ENCODE data around the gene MARF1. TPM values are rescaled to one million over a fixed set of nuclear protein-coding genes. Genes with fewer than 3 reads are reported as not detected.
"Not testable (repeated sequence)": the region's sequence is repeated elsewhere in the genome, so short reads cannot be mapped to it uniquely, and the experiment has no call there.

Gene MARF1
- total and polyA plus RNA-seq, 2 of the 8 experiments (the other 6 are each of a cell fraction or from before 2014, with no cell fraction given), result 5.6 to 31.4 TPM

DNA sequence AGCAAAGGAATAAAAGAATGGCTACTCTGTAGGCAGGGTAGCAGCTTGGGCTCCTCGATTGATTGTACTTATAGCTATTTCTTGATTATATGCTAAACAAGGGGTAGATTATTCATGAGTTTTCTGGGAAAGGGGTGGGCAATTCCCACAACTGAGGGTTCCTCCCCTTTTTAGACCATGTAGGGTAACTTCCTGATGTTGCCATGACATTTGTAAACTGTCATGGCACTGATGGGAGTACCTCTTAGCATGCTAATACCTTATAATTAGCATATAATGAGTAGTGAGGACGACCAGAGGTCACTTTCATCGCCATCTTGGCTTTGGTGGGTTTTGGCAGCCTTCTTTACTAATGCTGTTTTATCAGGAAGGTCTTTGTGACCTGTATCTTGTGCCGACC is 72.3 kb downstream of the MARF1 start:
- H4K5ac ChIP-seq (ENCODE audit: insufficient read length, low read depth, low read length); H2BK5ac ChIP-seq (ENCODE audit: low read depth, low read length); CTCF ChIA-PET (ENCODE audit: partially characterized antibody); H3K4me2 ChIP-seq (ENCODE audit: insufficient read depth in 1 of 2, low read depth in 2 of 2, low read length in 2 of 2); H3K14ac ChIP-seq (ENCODE audit: insufficient read length); H4K91ac ChIP-seq (replicated peaks; ENCODE audit: insufficient read length, low read length); H3K27ac ChIP-seq (ENCODE audit: low read depth, low read length); H2BK120ac ChIP-seq (replicated peaks; ENCODE audit: low read depth, low read length); H4K20me1 ChIP-seq (replicated peaks in 1 of 2; ENCODE audit: control insufficient read depth in 1 of 2, insufficient read depth in 2 of 2, low read length in 2 of 2); H2AFZ ChIP-seq (ENCODE audit: low read length); H3K36me3 ChIP-seq (ENCODE audit: control insufficient read depth in 2 of 4, insufficient read depth in 4 of 4, low read length in 3 of 4); H2AK5ac ChIP-seq (ENCODE audit: low read depth, low read length); H2BK12ac ChIP-seq (ENCODE audit: low read depth, low read length); H3K79me2 ChIP-seq (ENCODE audit: control insufficient read depth in 1 of 2, insufficient read depth in 2 of 2, low read length in 2 of 2); H3K27me3 ChIP-seq (replicated peaks in 1 of 4; ENCODE audit: control insufficient read depth in 3 of 4, extremely low read depth in 1 of 4, insufficient read depth in 3 of 4, low read length in 3 of 4); H3K56ac ChIP-seq (replicated peaks; ENCODE audit: insufficient read length, low read depth, low read length); H3K9me3 ChIP-seq (ENCODE audit: insufficient read depth in 2 of 2, low read depth in 1 of 2, low read length in 1 of 2); H3K23me2 ChIP-seq (ENCODE audit: low read depth, low read length); H3K18ac ChIP-seq (ENCODE audit: extremely low read depth, low read length); H3K4ac ChIP-seq (replicated peaks; ENCODE audit: insufficient read length, low read depth, low read length); H4K8ac ChIP-seq (ENCODE audit: extremely low read depth, insufficient read depth, low read length); H3K4me3 ChIP-seq (ENCODE audit: extremely low read depth in 1 of 4, insufficient read depth in 2 of 4, low read depth in 3 of 4, low read length in 4 of 4); H3K23ac ChIP-seq (ENCODE audit: insufficient read length); H3K79me1 ChIP-seq (ENCODE audit: low read depth, low read length); FAIRE-seq; H3K9ac ChIP-seq (replicated peaks in 1 of 4; ENCODE audit: extremely low read depth in 1 of 4, low read depth in 3 of 4, low read length in 3 of 4); DNase-seq (ENCODE audit: low read depth in 1 of 2, low spot score in 2 of 2); H2BK15ac ChIP-seq (ENCODE audit: low read length); H2BK20ac ChIP-seq (ENCODE audit: low read length): not testable (repeated sequence)
- WGBS, 2 experiments (ENCODE audit: extremely low coverage in 1 of 2, insufficient coverage in 1 of 2, insufficient read length in 1 of 2, insufficient replicate concordance in 2 of 2, low coverage in 1 of 2, low lambda C conversion rate in 2 of 2, missing lambda C conversion rate in 1 of 2), result 76% methylated on average over 4 of the region's 4 CpGs; no CpG with 5 or more reads in 1 of the 2 experiments
- peaks cover 2 to 16% (median 4%) of the 10 kb centered on the region in 4 experiments; a peak in 3 of 7 replicates for H3K4me1 ChIP-seq (replicated peaks in 1 of 4; ENCODE audit: control insufficient read depth in 3 of 4, insufficient read depth in 4 of 4, low read length in 3 of 4)
- POLR2A ChIA-PET (ENCODE audit: partially characterized antibody), result interaction anchor here (0.6 kb wide), 1 partner anchor 140 kb away, joined by 4 read pairs; no protein-coding TSS in a partner anchor

Measured in H1 (cell line).